ENCODE measurements around the gene DUSP18.

- TF ChIP-seq CTCF (IDR thresholded peaks at IDR 0.05; ENCODE audit: insufficient read depth, low read length), result no peak
- no peak for TF ChIP-seq POLR2AphosphoS5 (IDR thresholded peaks at IDR 0.05; ENCODE audit: low read depth)
- TF ChIP-seq REST (IDR thresholded peaks at IDR 0.05; ENCODE audit: insufficient replicate concordance, low read depth), result no peak
Observed at GRCh38 chr22:30695351-30695851, 27.7 kb upstream of the DUSP18 start.
